ENCODE measurements around the gene LRRC23. TPM values are rescaled to one million over a fixed set of nuclear protein-coding genes. Genes with fewer than 3 reads are reported as not detected.

LRRC23 gene
- total and polyA plus RNA-seq, 4 donors = 13.5 to 25.5 (median 25.2) TPM

GRCh38 chr12:6934110-6934509, 29.5 kb downstream of the LRRC23 start:
- Histone ChIP-seq H3K36me3 (ENCODE audit: control insufficient read depth, insufficient read depth, low read length) (peaks cover 58% of the 10 kb centered on the region), H3K4me1 (ENCODE audit: control insufficient read depth, insufficient read depth, low read length) (peaks cover 49% of the 10 kb centered on the region), H3K27ac (ENCODE audit: low read depth, low read length) (peak overlapping the region; percentile 26), H3K9me3 (ENCODE audit: control insufficient read depth, insufficient read depth, low read length) (no peaks in the 10 kb centered on the region), H3K27me3 (ENCODE audit: control insufficient read depth, insufficient read depth, low read length) (no peaks in the 10 kb centered on the region), H3K4me3 (ENCODE audit: low read depth, low read length) (no peak overlapping the region)
- WGBS (ENCODE audit: insufficient coverage) = 45% methylated on average over 5 of the region's 8 CpGs
- peak in 1 of 6 donors; percentile 55 for DNase-seq (ENCODE audit: low read depth in 4 of 6, low spot score in 6 of 6)

- Histone ChIP-seq H3K27ac (ENCODE audit: low read depth, low read length) (peak overlapping the region; percentile 1), H3K36me3 (ENCODE audit: control insufficient read depth, insufficient read depth, low read length) (peaks cover 67% of the 10 kb centered on the region), H3K4me3 (ENCODE audit: low read depth, low read length) (no peak overlapping the region), H3K4me1 (ENCODE audit: control insufficient read depth, insufficient read depth, low read length) (peaks cover 35% of the 10 kb centered on the region), H3K27me3 (ENCODE audit: control insufficient read depth, insufficient read depth, low read length) (no peaks in the 10 kb centered on the region), H3K9me3 (ENCODE audit: control insufficient read depth, insufficient read depth, low read length) (no peaks in the 10 kb centered on the region)
- DNase-seq (ENCODE audit: low read depth in 4 of 6, low spot score in 6 of 6) = no peak
- 80% methylated on average over 8 of the region's 14 CpGs for WGBS (ENCODE audit: insufficient coverage)
Measured at GRCh38 chr12:6935371-6936193, 31.0 kb downstream of the LRRC23 start.

GRCh38 chr12:6936194-6936635, 31.6 kb downstream of the LRRC23 start:
- H3K27me3 ChIP-seq (ENCODE audit: control insufficient read depth, insufficient read depth, low read length) = no peaks in the 10 kb centered on the region
- H3K4me3 ChIP-seq (ENCODE audit: low read depth, low read length) = no peak overlapping the region
- 90% methylated on average over 3 of the region's 3 CpGs for WGBS (ENCODE audit: insufficient coverage)
- peaks cover 36% of the 10 kb centered on the region for H3K4me1 ChIP-seq (ENCODE audit: control insufficient read depth, insufficient read depth, low read length)
- no peaks in the 10 kb centered on the region for H3K9me3 ChIP-seq (ENCODE audit: control insufficient read depth, insufficient read depth, low read length)
- DNase-seq (ENCODE audit: low read depth in 4 of 6, low spot score in 6 of 6) = no peak
- peaks cover 73% of the 10 kb centered on the region for H3K36me3 ChIP-seq (ENCODE audit: control insufficient read depth, insufficient read depth, low read length)
- no peak overlapping the region for H3K27ac ChIP-seq (ENCODE audit: low read depth, low read length)

GRCh38 chr12:6936636-6937480, 32.2 kb downstream of the LRRC23 start:
- Histone ChIP-seq H3K27me3 (ENCODE audit: control insufficient read depth, insufficient read depth, low read length) (no peaks in the 10 kb centered on the region), H3K27ac (ENCODE audit: low read depth, low read length) (peak overlapping the region; percentile 93), H3K4me3 (ENCODE audit: low read depth, low read length) (peak overlapping the region; percentile 77), H3K9me3 (ENCODE audit: control insufficient read depth, insufficient read depth, low read length) (no peaks in the 10 kb centered on the region), H3K4me1 (ENCODE audit: control insufficient read depth, insufficient read depth, low read length) (peaks cover 42% of the 10 kb centered on the region), H3K36me3 (ENCODE audit: control insufficient read depth, insufficient read depth, low read length) (peaks cover 80% of the 10 kb centered on the region)
- no peak for DNase-seq (ENCODE audit: low read depth in 4 of 6, low spot score in 6 of 6)
- WGBS (ENCODE audit: insufficient coverage) = 27% methylated on average over 36 of the region's 36 CpGs

- H3K27me3 ChIP-seq (ENCODE audit: control insufficient read depth, insufficient read depth, low read length) = no peaks in the 10 kb centered on the region
- DNase-seq (ENCODE audit: low read depth in 4 of 6, low spot score in 6 of 6) = peak; percentile 85 to 99 (median 92)
- WGBS (ENCODE audit: insufficient coverage) = under 1% methylated on average over 73 of the region's 80 CpGs
- H3K9me3 ChIP-seq (ENCODE audit: control insufficient read depth, insufficient read depth, low read length) = no peaks in the 10 kb centered on the region
- peaks cover 88% of the 10 kb centered on the region for H3K36me3 ChIP-seq (ENCODE audit: control insufficient read depth, insufficient read depth, low read length)
- H3K27ac ChIP-seq (ENCODE audit: low read depth, low read length) = peak overlapping the region; percentile 93
- H3K4me1 ChIP-seq (ENCODE audit: control insufficient read depth, insufficient read depth, low read length) = peaks cover 48% of the 10 kb centered on the region
- H3K4me3 ChIP-seq (ENCODE audit: low read depth, low read length) = peak overlapping the region; percentile 77
Measured at GRCh38 chr12:6937481-6938352, 33.1 kb downstream of the LRRC23 start.

GRCh38 chr12:6938353-6939190, 34.0 kb downstream of the LRRC23 start:
- peaks cover 55% of the 10 kb centered on the region for H3K4me1 ChIP-seq (ENCODE audit: control insufficient read depth, insufficient read depth, low read length)

GRCh38 chr12:6939191-6939540, 34.5 kb downstream of the LRRC23 start:
- WGBS (ENCODE audit: insufficient coverage) = 75% methylated on average over 2 of the region's 2 CpGs
- DNase-seq (ENCODE audit: low read depth in 4 of 6, low spot score in 6 of 6) = no peak
- H3K4me1 ChIP-seq (ENCODE audit: control insufficient read depth, insufficient read depth, low read length) = peaks cover 55% of the 10 kb centered on the region
- no peak overlapping the region for H3K27ac ChIP-seq (ENCODE audit: low read depth, low read length)
- no peaks in the 10 kb centered on the region for H3K27me3 ChIP-seq (ENCODE audit: control insufficient read depth, insufficient read depth, low read length)
- H3K4me3 ChIP-seq (ENCODE audit: low read depth, low read length) = no peak overlapping the region
- H3K9me3 ChIP-seq (ENCODE audit: control insufficient read depth, insufficient read depth, low read length) = no peaks in the 10 kb centered on the region
- H3K36me3 ChIP-seq (ENCODE audit: control insufficient read depth, insufficient read depth, low read length) = peaks cover 78% of the 10 kb centered on the region

More at GRCh38 chr12:6938353-6939190, 34.0 kb downstream of the LRRC23 start:
- H3K27ac ChIP-seq (ENCODE audit: low read depth, low read length) = peak overlapping the region; percentile 93
- 87% methylated on average over 30 of the region's 32 CpGs for WGBS (ENCODE audit: insufficient coverage)
- no peak for DNase-seq (ENCODE audit: low read depth in 4 of 6, low spot score in 6 of 6)
- no peaks in the 10 kb centered on the region for H3K27me3 ChIP-seq (ENCODE audit: control insufficient read depth, insufficient read depth, low read length)
- H3K4me3 ChIP-seq (ENCODE audit: low read depth, low read length) = peak overlapping the region; percentile 77
- H3K36me3 ChIP-seq (ENCODE audit: control insufficient read depth, insufficient read depth, low read length) = peaks cover 83% of the 10 kb centered on the region
- no peaks in the 10 kb centered on the region for H3K9me3 ChIP-seq (ENCODE audit: control insufficient read depth, insufficient read depth, low read length)

GRCh38 chr12:6941267-6941666, 36.6 kb downstream of the LRRC23 start:
- no peak for DNase-seq (ENCODE audit: low read depth in 4 of 6, low spot score in 6 of 6)
- Histone ChIP-seq H3K27me3 (ENCODE audit: control insufficient read depth, insufficient read depth, low read length) (no peaks in the 10 kb centered on the region), H3K9me3 (ENCODE audit: control insufficient read depth, insufficient read depth, low read length) (no peaks in the 10 kb centered on the region), H3K4me1 (ENCODE audit: control insufficient read depth, insufficient read depth, low read length) (peaks cover 72% of the 10 kb centered on the region), H3K36me3 (ENCODE audit: control insufficient read depth, insufficient read depth, low read length) (peaks cover 69% of the 10 kb centered on the region), H3K27ac (ENCODE audit: low read depth, low read length) (no peak overlapping the region), H3K4me3 (ENCODE audit: low read depth, low read length) (no peak overlapping the region)
- 83% methylated on average over 10 of the region's 12 CpGs for WGBS (ENCODE audit: insufficient coverage)

Data from spinal cord (tissue), 10 donors.